GM12874 (cell line): ENCODE results near the gene OR5M3.

Source experiments
- TF ChIP-seq, protein P1 (sequence below): IDR thresholded peaks from 2 replicates; pipeline ENCODE4 v1.5.1; 2011; ENCODE audit warnings: low read depth, mild to moderate bottlenecking, control low read depth, low read length, moderate library complexity; ENCODE audit not compliant: insufficient read depth

OR5M3 gene

DNA sequence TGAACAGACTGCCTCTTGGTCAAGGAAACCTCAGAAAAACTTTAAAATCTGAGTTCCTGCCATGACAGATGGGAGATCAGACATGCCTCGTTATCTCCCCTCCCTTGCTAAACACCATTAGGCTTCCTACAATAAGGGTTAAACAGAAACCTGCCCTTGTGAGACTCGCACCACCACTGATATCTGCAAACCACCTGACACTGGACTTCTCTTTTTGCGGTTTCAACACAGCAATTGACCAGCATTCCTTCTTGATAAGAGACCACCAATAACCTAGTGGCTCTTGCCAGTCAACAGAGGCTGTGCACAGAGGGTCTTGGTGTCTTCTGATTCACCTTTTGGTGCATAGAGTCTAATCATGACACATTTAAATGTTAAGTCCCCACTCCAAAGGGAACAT, 13.6 kb upstream of the OR5M3 start:
- TF ChIP-seq, protein P1, sequence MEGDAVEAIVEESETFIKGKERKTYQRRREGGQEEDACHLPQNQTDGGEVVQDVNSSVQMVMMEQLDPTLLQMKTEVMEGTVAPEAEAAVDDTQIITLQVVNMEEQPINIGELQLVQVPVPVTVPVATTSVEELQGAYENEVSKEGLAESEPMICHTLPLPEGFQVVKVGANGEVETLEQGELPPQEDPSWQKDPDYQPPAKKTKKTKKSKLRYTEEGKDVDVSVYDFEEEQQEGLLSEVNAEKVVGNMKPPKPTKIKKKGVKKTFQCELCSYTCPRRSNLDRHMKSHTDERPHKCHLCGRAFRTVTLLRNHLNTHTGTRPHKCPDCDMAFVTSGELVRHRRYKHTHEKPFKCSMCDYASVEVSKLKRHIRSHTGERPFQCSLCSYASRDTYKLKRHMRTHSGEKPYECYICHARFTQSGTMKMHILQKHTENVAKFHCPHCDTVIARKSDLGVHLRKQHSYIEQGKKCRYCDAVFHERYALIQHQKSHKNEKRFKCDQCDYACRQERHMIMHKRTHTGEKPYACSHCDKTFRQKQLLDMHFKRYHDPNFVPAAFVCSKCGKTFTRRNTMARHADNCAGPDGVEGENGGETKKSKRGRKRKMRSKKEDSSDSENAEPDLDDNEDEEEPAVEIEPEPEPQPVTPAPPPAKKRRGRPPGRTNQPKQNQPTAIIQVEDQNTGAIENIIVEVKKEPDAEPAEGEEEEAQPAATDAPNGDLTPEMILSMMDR = no peak

DNA sequence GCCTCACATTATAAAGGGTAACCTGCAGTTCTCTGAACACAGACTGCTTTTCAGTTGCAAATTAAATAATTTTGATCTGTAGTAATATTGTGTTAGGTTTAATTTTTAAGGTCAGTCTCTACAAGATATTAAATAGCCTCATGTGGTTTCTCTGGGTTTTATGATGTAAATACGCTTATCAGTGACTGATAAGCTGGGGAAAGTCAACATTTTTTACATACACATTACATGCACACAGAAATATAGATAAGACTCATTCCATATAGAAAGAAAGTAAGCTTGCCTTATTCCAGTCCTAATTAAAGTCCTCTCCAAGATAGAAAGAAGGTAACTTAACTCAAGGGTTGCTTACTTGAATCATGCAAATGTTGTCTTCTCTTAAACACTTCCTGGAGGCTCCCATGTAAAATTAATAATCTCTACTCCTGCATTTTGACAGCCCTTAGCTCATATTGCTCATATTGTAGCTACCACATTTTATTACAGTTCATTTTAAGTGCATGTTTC, 1.6 kb upstream of the OR5M3 start:
- TF ChIP-seq, protein P1 = no peak

DNA sequence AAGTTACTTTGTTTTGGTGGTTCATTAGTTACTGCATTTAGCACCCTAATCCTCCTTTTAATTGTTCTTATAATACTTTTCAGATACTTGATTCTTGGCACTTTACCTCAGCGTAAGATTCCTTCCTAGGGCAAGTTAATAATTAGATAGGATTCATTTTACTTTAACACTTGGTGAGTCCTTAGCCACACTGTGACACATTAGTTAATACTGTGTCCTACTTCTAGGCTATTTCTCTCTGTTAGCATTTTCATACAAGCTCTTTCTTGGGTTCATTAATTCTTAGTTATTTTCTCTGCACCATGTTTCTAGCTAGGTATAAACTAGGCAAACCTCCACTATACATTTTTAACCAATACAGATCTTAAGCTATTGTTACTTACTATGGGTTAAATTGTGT, 16.1 kb downstream of the OR5M3 start:
- TF ChIP-seq, protein P1 = no peak

DNA sequence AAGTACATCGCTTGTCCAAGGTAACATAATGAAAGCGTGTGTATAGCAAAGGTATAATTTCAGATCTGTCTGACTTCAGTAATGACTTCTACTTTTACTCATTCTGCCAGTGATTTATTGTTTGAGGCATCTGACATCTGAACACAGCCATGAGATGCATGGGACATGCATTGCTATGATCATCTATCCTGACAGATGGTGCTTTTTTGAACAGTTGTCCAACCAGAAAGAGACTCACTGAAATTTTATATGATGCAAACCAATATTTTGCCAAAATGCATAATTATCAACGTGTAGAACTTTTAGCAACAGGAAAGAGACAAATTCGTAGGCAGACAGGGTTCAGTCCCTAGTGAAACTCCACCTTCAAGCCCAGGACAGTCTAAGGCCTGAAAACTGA, 19.6 kb downstream of the OR5M3 start:
- TF ChIP-seq, protein P1 = no peak
